ENCODE data around the gene MROH7. TPM values are rescaled to one million over a fixed set of nuclear protein-coding genes. Genes with fewer than 3 reads are reported as not detected.
A peak's percentile ranks its signal among the peaks of the same experiment; 100 is the strongest.

MROH7 gene
- total RNA-seq, 1 donor from 2014 or later = 0.15 TPM

DNA sequence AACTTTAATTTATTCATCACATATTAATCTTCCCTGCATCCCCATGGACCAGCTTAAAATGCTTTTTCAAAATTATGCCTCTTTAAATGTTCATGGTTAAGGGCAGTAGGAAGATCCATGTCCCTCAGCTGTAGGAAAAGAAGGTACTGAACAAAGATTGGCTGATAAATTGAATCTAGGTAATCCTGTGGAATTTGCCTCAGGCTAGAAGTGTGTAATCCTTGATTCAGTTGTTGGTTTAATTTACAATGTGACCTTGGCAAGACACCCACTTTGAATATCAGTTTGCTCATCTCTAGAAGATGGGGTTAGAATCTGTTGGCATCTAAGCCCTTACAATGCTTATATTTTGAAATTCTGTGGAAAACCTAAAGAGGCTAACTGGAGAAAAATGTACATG lies 80.1 kb downstream of the MROH7 start:
- H3K4me1 Mint-ChIP-seq (ENCODE audit: low read depth) = peaks cover 7% of the 10 kb centered on the region
- no peaks in the 10 kb centered on the region for H3K27me3 Mint-ChIP-seq (ENCODE audit: low read depth)
- H3K27ac Mint-ChIP-seq (ENCODE audit: unreplicated experiment) = no peak overlapping the region
- no peak overlapping the region for H3K4me3 Mint-ChIP-seq (ENCODE audit: unreplicated experiment)
- H3K36me3 Mint-ChIP-seq (ENCODE audit: low read depth) = peaks cover 46% of the 10 kb centered on the region
- H3K9me3 Mint-ChIP-seq (ENCODE audit: low read depth) = peaks cover 14% of the 10 kb centered on the region
- no peak for DNase-seq (ENCODE audit: low spot score)
- TF ChIP-seq, protein P1, sequence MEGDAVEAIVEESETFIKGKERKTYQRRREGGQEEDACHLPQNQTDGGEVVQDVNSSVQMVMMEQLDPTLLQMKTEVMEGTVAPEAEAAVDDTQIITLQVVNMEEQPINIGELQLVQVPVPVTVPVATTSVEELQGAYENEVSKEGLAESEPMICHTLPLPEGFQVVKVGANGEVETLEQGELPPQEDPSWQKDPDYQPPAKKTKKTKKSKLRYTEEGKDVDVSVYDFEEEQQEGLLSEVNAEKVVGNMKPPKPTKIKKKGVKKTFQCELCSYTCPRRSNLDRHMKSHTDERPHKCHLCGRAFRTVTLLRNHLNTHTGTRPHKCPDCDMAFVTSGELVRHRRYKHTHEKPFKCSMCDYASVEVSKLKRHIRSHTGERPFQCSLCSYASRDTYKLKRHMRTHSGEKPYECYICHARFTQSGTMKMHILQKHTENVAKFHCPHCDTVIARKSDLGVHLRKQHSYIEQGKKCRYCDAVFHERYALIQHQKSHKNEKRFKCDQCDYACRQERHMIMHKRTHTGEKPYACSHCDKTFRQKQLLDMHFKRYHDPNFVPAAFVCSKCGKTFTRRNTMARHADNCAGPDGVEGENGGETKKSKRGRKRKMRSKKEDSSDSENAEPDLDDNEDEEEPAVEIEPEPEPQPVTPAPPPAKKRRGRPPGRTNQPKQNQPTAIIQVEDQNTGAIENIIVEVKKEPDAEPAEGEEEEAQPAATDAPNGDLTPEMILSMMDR (IDR thresholded peaks at IDR 0.05) = no peak

DNA sequence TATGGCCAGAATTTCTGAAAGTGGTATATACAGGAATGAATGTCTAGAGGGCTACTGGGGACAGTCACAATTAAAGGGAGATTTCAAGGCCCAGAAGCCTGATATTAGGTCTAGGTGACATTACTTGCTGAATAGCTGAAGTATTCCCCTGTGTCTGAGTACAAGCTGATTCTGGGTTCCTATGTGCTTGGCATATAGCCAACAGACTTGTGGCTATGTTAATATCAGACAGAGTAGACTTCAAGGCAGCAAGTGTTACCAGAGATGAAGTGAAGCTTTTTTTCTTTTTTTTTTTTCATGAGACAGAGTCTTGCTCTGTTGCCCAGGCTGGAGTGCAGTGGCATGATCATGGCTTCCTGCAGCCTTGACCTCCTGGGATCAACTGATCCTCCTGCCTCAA lies 82.4 kb downstream of the MROH7 start:
- DNase-seq (ENCODE audit: low spot score) = no peak
- TF ChIP-seq, protein P1 (IDR thresholded peaks at IDR 0.05) = no peak
- H3K36me3 Mint-ChIP-seq (ENCODE audit: low read depth) = peaks cover 47% of the 10 kb centered on the region
- peaks cover 18% of the 10 kb centered on the region for H3K4me1 Mint-ChIP-seq (ENCODE audit: low read depth)
- no peak overlapping the region for H3K27ac Mint-ChIP-seq (ENCODE audit: unreplicated experiment)
- no peaks in the 10 kb centered on the region for H3K27me3 Mint-ChIP-seq (ENCODE audit: low read depth)
- H3K9me3 Mint-ChIP-seq (ENCODE audit: low read depth) = peaks cover 16% of the 10 kb centered on the region
- no peak overlapping the region for H3K4me3 Mint-ChIP-seq (ENCODE audit: unreplicated experiment)

DNA sequence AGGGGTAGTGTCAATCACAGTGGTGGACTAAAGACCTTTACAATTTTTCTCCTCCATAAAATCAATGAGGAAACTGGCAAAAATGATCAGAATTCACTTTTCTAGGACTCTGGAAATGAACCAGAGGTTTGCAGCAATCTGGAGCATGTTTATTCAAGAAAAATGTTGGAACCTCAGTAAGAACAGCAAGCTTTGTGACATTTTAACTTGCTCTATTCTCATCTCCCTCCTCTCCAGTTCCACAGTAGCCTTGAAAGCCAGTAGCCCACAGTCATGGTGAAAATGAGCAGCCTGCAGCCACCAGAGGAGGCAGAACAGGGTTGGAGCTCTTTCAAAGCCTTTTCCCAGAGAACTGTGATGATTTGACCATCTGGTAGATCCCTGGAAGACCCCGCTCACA lies 83.2 kb downstream of the MROH7 start:
- peaks cover 49% of the 10 kb centered on the region for H3K36me3 Mint-ChIP-seq (ENCODE audit: low read depth)
- H3K4me3 Mint-ChIP-seq (ENCODE audit: unreplicated experiment) = no peak overlapping the region
- H3K4me1 Mint-ChIP-seq (ENCODE audit: low read depth) = peaks cover 18% of the 10 kb centered on the region
- H3K9me3 Mint-ChIP-seq (ENCODE audit: low read depth) = peaks cover 16% of the 10 kb centered on the region
- H3K27ac Mint-ChIP-seq (ENCODE audit: unreplicated experiment) = no peak overlapping the region
- no peak for DNase-seq (ENCODE audit: low spot score)
- TF ChIP-seq, protein P1 (IDR thresholded peaks at IDR 0.05) = no peak
- H3K27me3 Mint-ChIP-seq (ENCODE audit: low read depth) = no peaks in the 10 kb centered on the region

DNA sequence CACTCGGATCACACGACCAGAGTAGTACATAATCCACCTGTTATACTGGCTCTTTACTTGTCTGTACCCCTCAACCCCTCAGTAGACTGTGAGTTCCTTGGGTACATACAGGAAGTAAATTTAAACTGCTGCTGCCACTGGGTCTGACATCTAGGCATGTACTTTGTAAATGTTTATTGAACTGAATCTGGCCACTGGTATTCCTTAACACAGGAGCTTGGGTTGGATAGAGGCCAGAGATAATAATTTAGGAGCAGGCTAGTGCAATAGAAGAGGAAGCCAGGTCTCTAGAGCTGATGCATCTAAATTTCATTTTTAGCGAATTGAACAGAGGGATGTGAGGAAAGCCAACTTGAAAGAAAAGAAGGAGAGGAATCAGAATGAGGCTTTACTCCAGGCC lies 86.4 kb downstream of the MROH7 start:
- H3K9me3 Mint-ChIP-seq (ENCODE audit: low read depth) = peaks cover 16% of the 10 kb centered on the region
- peak overlapping the region; percentile 60 for H3K27ac Mint-ChIP-seq (ENCODE audit: unreplicated experiment)
- H3K36me3 Mint-ChIP-seq (ENCODE audit: low read depth) = peaks cover 44% of the 10 kb centered on the region
- H3K4me1 Mint-ChIP-seq (ENCODE audit: low read depth) = peaks cover 18% of the 10 kb centered on the region
- no peaks in the 10 kb centered on the region for H3K27me3 Mint-ChIP-seq (ENCODE audit: low read depth)
- TF ChIP-seq, protein P1 (IDR thresholded peaks at IDR 0.05) = no peak
- DNase-seq (ENCODE audit: low spot score) = no peak
- H3K4me3 Mint-ChIP-seq (ENCODE audit: unreplicated experiment) = no peak overlapping the region

GRCh38 chr1:54736685-54737084 lies 95.1 kb downstream of the MROH7 start:
- Mint-ChIP-seq H3K27me3 (ENCODE audit: low read depth) (no peaks in the 10 kb centered on the region), H3K9me3 (ENCODE audit: low read depth) (no peaks in the 10 kb centered on the region), H3K36me3 (ENCODE audit: low read depth) (peaks cover 43% of the 10 kb centered on the region), H3K27ac (ENCODE audit: unreplicated experiment) (no peak overlapping the region), H3K4me3 (ENCODE audit: unreplicated experiment) (no peak overlapping the region), H3K4me1 (ENCODE audit: low read depth) (peaks cover 6% of the 10 kb centered on the region)
- no peak for DNase-seq (ENCODE audit: low spot score)
- TF ChIP-seq, protein P1 (IDR thresholded peaks at IDR 0.05) = no peak

Data from chondrocyte (in vitro differentiated cells).